Naive thymus-derived CD4-positive, alpha-beta T cell (primary cell): ENCODE data around the gene NPPA. TPM values are rescaled to one million over a fixed set of nuclear protein-coding genes. Genes with fewer than 3 reads are reported as not detected.

Experiments
- ATAC-seq: fragments of 150-1000 bp; cut with Tn5 transposase; 2 replicates; pipeline ENCODE4 v1.10.0; 2021; ENCODE audit warnings: mild to moderate bottlenecking, moderate library complexity
- CTCF ChIA-PET: fragments of 350-600 bp; sonication (Branson Sonifier 250); formaldehyde crosslinking; loops from one replicate; lab custom pipeline; 2021; ENCODE audit warnings: antibody characterized with exemption; lab: Charles Lee
- POLR2A ChIA-PET: fragments of 350-600 bp; sonication (Branson Sonifier 250); formaldehyde crosslinking; loops from one replicate; lab custom pipeline; 2021; ENCODE audit warnings: antibody characterized with exemption, inconsistent platforms; lab: Charles Lee
- DNase-seq, 9 donors: peaks; one replicate each; pipeline versions ENCODE4 v3.0.0 to v3.0.0-alpha.2; 2020 to 2022; ENCODE audit warnings: mixed read lengths in 1 of 9
- H3K27ac ChIP-seq: one replicate; pipeline ENCODE4 v1.7.0; 2013; ENCODE audit warnings: mild to moderate bottlenecking, low read depth, low read length, moderate library complexity
- H3K27me3 ChIP-seq, 2 donors: one replicate each; pipeline ENCODE4 v1.7.0; 2013; ENCODE audit warnings: low read length in 2 of 2, mild to moderate bottlenecking in 2 of 2, moderate library complexity in 2 of 2; ENCODE audit not compliant: control insufficient read depth in 2 of 2, insufficient read depth in 2 of 2
- H3K36me3 ChIP-seq, 3 experiments: 1 replicate in 2 of 3; 2 replicates in 1 of 3; pipeline ENCODE4 v1.7.0; 2013; ENCODE audit warnings: low read length in 3 of 3, mild to moderate bottlenecking in 3 of 3, moderate library complexity in 1 of 3; ENCODE audit not compliant: insufficient read depth in 3 of 3, control insufficient read depth in 2 of 3
- H3K4me1 ChIP-seq, 2 donors: one replicate each; pipeline ENCODE4 v1.7.0; 2013; ENCODE audit warnings: low read length in 2 of 2, mild to moderate bottlenecking in 2 of 2, moderate library complexity in 1 of 2; ENCODE audit not compliant: control insufficient read depth in 2 of 2, insufficient read depth in 2 of 2
- H3K4me3 ChIP-seq: 2 replicates; pipeline ENCODE4 v1.7.0; 2013; ENCODE audit warnings: mild to moderate bottlenecking, low read length
- H3K9me3 ChIP-seq, 3 experiments: 1 replicate in 2 of 3; 2 replicates in 1 of 3; pipeline ENCODE4 v1.7.0; 2013; ENCODE audit warnings: low read length in 3 of 3; ENCODE audit not compliant: control insufficient read depth in 2 of 3
- H3K27ac Mint-ChIP-seq, 9 donors: one replicate each; pipeline ENCODE4 v1.8.0; 2020 to 2022; ENCODE audit warnings: mixed read lengths in 9 of 9, mild to moderate bottlenecking in 8 of 9, moderate library complexity in 5 of 9, inconsistent platforms in 2 of 9
- H3K27me3 Mint-ChIP-seq, 5 donors: one replicate each; pipeline ENCODE4 v1.8.0; 2021 to 2022; ENCODE audit warnings: mixed read lengths in 5 of 5, mild to moderate bottlenecking in 1 of 5
- H3K36me3 Mint-ChIP-seq, 5 donors: one replicate each; pipeline ENCODE4 v1.8.0; 2020 to 2022; ENCODE audit warnings: mixed read lengths in 5 of 5, mild to moderate bottlenecking in 3 of 5, inconsistent platforms in 1 of 5
- H3K4me1 Mint-ChIP-seq, 7 donors: one replicate each; pipeline ENCODE4 v1.8.0; 2020 to 2022; ENCODE audit warnings: mixed read lengths in 7 of 7, mild to moderate bottlenecking in 3 of 7, inconsistent platforms in 1 of 7
- H3K4me3 Mint-ChIP-seq, 10 donors: one replicate each; pipeline ENCODE4 v1.8.0; 2020 to 2022; ENCODE audit warnings: mild to moderate bottlenecking in 10 of 10, mixed read lengths in 10 of 10, moderate library complexity in 6 of 10, inconsistent platforms in 2 of 10
- H3K9me3 Mint-ChIP-seq, 11 donors: one replicate each; pipeline ENCODE4 v1.8.0; 2020 to 2022; ENCODE audit warnings: mixed read lengths in 11 of 11, mild to moderate bottlenecking in 4 of 11, inconsistent platforms in 1 of 11, moderate library complexity in 1 of 11
- intact Hi-C, 2 donors: fragments of 100-400 bp; cut with micrococcal nuclease; formaldehyde crosslinking; loops; one replicate each; pipeline ENCODE4 v1.15.1; 2023
- polyA plus RNA-seq, 2 donors: library from polyadenylated mRNA; unstranded; fragments of 300-500 nt; fragmentation: Illumina TruSeq; gene quantifications; one replicate each; pipeline ENCODE4 v1.2.3, GENCODE V29; 2021
- total RNA-seq, 6 experiments: library from RNA in 5 of 6; stranded (reverse) in 5 of 6; gene quantifications; 1 replicate in 5 of 6; 2 replicates in 1 of 6; pipeline ENCODE4 v1.2.3 and lab custom pipeline; 2021 to 2026

Gene NPPA
- total and polyA plus RNA-seq, 7 experiments from 2014 or later = not detected

GRCh38 chr1:11835441-11836225, 11.9 kb downstream of the NPPA start:
- H3K36me3 ChIP-seq = peaks cover 0 to 89% (median 0%) of the 10 kb centered on the region in 3 experiments
- Mint-ChIP-seq H3K4me3 (no peak overlapping the region), H3K9me3 (no peaks in the 10 kb centered on the region), H3K4me1 (peaks cover 0 to 5% (median 4%) of the 10 kb centered on the region in 7 donors), H3K36me3 (peaks cover 4 to 36% (median 11%) of the 10 kb centered on the region in 5 donors), H3K27me3 (no peaks in the 10 kb centered on the region), H3K27ac (no peak overlapping the region)
- H3K4me1 ChIP-seq = no peaks in the 10 kb centered on the region
- DNase-seq (no peak), ATAC-seq (no peak)
- intact Hi-C loops = loop anchor here in 1 of 2 donors (10.0 kb wide), 1 partner anchor 179 kb away; the partner anchor contains the start of gene MIIP
- no peaks in the 10 kb centered on the region for H3K27me3 ChIP-seq
- no peak overlapping the region for H3K4me3 ChIP-seq
- H3K9me3 ChIP-seq = no peaks in the 10 kb centered on the region
- ChIA-PET CTCF (interaction anchor here (0.6 to 0.8 kb wide), 2 partner anchors 157 to 158 kb away, joined by 3 to 6 read pairs; no protein-coding TSS in a partner anchor), POLR2A (no interaction called here)
- no peak overlapping the region for H3K27ac ChIP-seq

DNA sequence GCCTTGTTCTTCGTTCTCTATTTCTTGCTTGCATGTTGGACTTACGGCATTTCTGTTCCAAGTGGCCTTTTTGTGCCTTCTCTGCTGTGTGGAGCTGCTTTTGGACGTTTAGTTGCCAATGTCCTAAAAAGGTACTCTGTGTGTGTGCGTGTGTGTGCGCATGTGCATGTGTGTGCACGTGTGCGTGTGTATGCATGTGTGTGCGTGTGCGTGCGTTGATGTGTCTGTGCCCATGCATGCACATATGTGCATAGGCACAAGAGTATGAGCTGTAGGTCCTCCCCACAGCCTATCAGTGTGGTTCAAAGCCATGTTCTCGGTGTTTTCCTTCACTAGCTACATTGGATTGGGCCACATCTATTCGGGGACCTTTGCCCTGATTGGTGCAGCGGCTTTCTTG, 13.7 kb downstream of the NPPA start:
- Histone ChIP-seq H3K4me1 (no peaks in the 10 kb centered on the region), H3K27me3 (no peaks in the 10 kb centered on the region), H3K27ac (no peak overlapping the region), H3K4me3 (no peak overlapping the region), H3K36me3 (peaks cover 0 to 90% (median 0%) of the 10 kb centered on the region in 3 experiments), H3K9me3 (no peaks in the 10 kb centered on the region)
- no peak overlapping the region for H3K4me3 Mint-ChIP-seq
- peaks cover 4 to 35% (median 9%) of the 10 kb centered on the region in 5 donors for H3K36me3 Mint-ChIP-seq
- peaks cover 0 to 5% (median 3%) of the 10 kb centered on the region in 7 donors for H3K4me1 Mint-ChIP-seq
- ChIA-PET CTCF (interaction anchor here (0.5 kb wide), 1 partner anchor 191 kb away, joined by 3 read pairs; no protein-coding TSS in a partner anchor), POLR2A (no interaction called here)
- H3K27ac Mint-ChIP-seq = no peak overlapping the region
- intact Hi-C loops = loop anchor here in 1 of 2 donors (10.0 kb wide), 1 partner anchor 181 kb away; the partner anchor contains the start of gene MIIP
- H3K9me3 Mint-ChIP-seq = no peaks in the 10 kb centered on the region
- H3K27me3 Mint-ChIP-seq = no peaks in the 10 kb centered on the region
- no peak for ATAC-seq
- DNase-seq = no peak

DNA sequence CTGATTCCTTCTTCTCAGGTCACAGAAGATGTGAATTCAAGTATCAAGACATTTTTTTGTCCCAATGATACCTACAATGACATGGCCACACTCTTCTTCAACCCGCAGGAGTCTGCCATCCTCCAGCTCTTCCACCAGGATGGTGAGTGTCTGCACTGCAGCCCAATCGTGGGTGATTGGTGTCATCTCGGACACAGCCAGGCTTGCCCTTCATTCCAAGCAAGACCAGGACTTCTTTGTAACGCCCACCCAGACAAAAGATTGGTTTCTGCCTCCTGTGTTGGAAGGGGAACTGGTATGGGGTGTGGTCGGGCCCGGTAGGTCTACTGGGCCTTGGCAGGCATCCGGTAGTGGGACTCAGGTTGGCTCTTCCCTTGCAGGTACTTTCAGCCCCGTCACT, 14.1 kb downstream of the NPPA start:
- DNase-seq (no peak), ATAC-seq (no peak)
- Histone ChIP-seq H3K9me3 (no peaks in the 10 kb centered on the region), H3K27ac (no peak overlapping the region), H3K4me1 (no peaks in the 10 kb centered on the region), H3K36me3 (peaks cover 0 to 93% (median 0%) of the 10 kb centered on the region in 3 experiments), H3K4me3 (no peak overlapping the region), H3K27me3 (no peaks in the 10 kb centered on the region)
- intact Hi-C loops = loop anchor here in 1 of 2 donors (10.0 kb wide), 1 partner anchor 181 kb away; the partner anchor contains the start of gene MIIP
- H3K27me3 Mint-ChIP-seq = no peaks in the 10 kb centered on the region
- no peak overlapping the region for H3K4me3 Mint-ChIP-seq
- ChIA-PET CTCF (no interaction called here), POLR2A (no interaction called here)
- no peak overlapping the region for H3K27ac Mint-ChIP-seq
- H3K36me3 Mint-ChIP-seq = peaks cover 4 to 36% (median 9%) of the 10 kb centered on the region in 5 donors
- H3K9me3 Mint-ChIP-seq = no peaks in the 10 kb centered on the region
- H3K4me1 Mint-ChIP-seq = peaks cover 0 to 2% (median 0%) of the 10 kb centered on the region in 7 donors

GRCh38 chr1:11831945-11832725, 15.4 kb downstream of the NPPA start:
- Mint-ChIP-seq H3K27ac (no peak overlapping the region), H3K27me3 (no peaks in the 10 kb centered on the region), H3K4me3 (no peak overlapping the region), H3K9me3 (peaks cover 0 to 1% (median 0%) of the 10 kb centered on the region in 11 donors), H3K36me3 (peaks cover 7 to 40% (median 9%) of the 10 kb centered on the region in 5 donors), H3K4me1 (no peaks in the 10 kb centered on the region)
- no peaks in the 10 kb centered on the region for H3K27me3 ChIP-seq
- intact Hi-C loops = loop anchor here in 1 of 2 donors (10.0 kb wide), 1 partner anchor 183 kb away; the partner anchor contains the start of gene MIIP
- no peak overlapping the region for H3K4me3 ChIP-seq
- no peaks in the 10 kb centered on the region for H3K4me1 ChIP-seq
- ATAC-seq = no peak
- ChIA-PET POLR2A (no interaction called here), CTCF (interaction anchor here (1.2 kb wide), 1 partner anchor 8 kb away, joined by 5 read pairs; no protein-coding TSS in a partner anchor)
- H3K27ac ChIP-seq = no peak overlapping the region
- no peaks in the 10 kb centered on the region for H3K9me3 ChIP-seq
- no peak for DNase-seq
- H3K36me3 ChIP-seq = peaks cover 0 to 90% (median 0%) of the 10 kb centered on the region in 3 experiments

GRCh38 chr1:11828511-11828910, 19.1 kb downstream of the NPPA start:
- no peaks in the 10 kb centered on the region for H3K27me3 ChIP-seq
- ATAC-seq (no peak), DNase-seq (no peak)
- no peak overlapping the region for H3K27ac ChIP-seq
- intact Hi-C loops = no loop called here
- Mint-ChIP-seq H3K27me3 (no peaks in the 10 kb centered on the region), H3K36me3 (peaks cover 4 to 44% (median 4%) of the 10 kb centered on the region in 5 donors), H3K4me1 (no peaks in the 10 kb centered on the region), H3K27ac (no peak overlapping the region), H3K9me3 (peaks cover 0 to 1% (median 0%) of the 10 kb centered on the region in 11 donors), H3K4me3 (no peak overlapping the region)
- no peak overlapping the region for H3K4me3 ChIP-seq
- H3K4me1 ChIP-seq = no peaks in the 10 kb centered on the region
- H3K9me3 ChIP-seq = no peaks in the 10 kb centered on the region
- ChIA-PET CTCF (no interaction called here), POLR2A (interaction anchor here (0.5 to 1.1 kb wide), 2 partner anchors 22 to 890 kb away, joined by 3 read pairs; partner anchors contain the start of genes CLCN6 and MTHFR)
- peaks cover 0 to 83% (median 4%) of the 10 kb centered on the region in 3 experiments for H3K36me3 ChIP-seq

GRCh38 chr1:11826946-11827345, 20.6 kb downstream of the NPPA start:
- DNase-seq (no peak), ATAC-seq (no peak)
- no peaks in the 10 kb centered on the region for H3K27me3 Mint-ChIP-seq
- Histone ChIP-seq H3K4me3 (no peak overlapping the region), H3K27me3 (no peaks in the 10 kb centered on the region), H3K9me3 (no peaks in the 10 kb centered on the region), H3K36me3 (peaks cover 0 to 78% (median 4%) of the 10 kb centered on the region in 3 experiments), H3K27ac (no peak overlapping the region), H3K4me1 (no peaks in the 10 kb centered on the region)
- H3K4me1 Mint-ChIP-seq = no peaks in the 10 kb centered on the region
- H3K27ac Mint-ChIP-seq = no peak overlapping the region
- intact Hi-C loops = no loop called here
- POLR2A ChIA-PET = no interaction called here
- peaks cover 4 to 44% (median 5%) of the 10 kb centered on the region in 5 donors for H3K36me3 Mint-ChIP-seq
- CTCF ChIA-PET = no interaction called here
- peaks cover 0 to 3% (median 0%) of the 10 kb centered on the region in 11 donors for H3K9me3 Mint-ChIP-seq
- H3K4me3 Mint-ChIP-seq = no peak overlapping the region
